HG03442 (cell line): ENCODE measurements around the gene LYSMD3.
"Not testable (repeated sequence)": the region's sequence is repeated elsewhere in the genome, so short reads cannot be mapped to it uniquely, and the experiment has no call there.

Experiments
- ATAC-seq: cut with Tn5 transposase; IDR thresholded peaks from one replicate; pipeline ENCODE4 v1.9.1; 2021; ENCODE audit warnings: mild to moderate bottlenecking, moderate library complexity; ENCODE audit not compliant: unreplicated experiment

The LYSMD3 gene

GRCh38 chr5:90529194-90529938 lies at the start of gene LYSMD3:
Gene LYSMD3 (minus strand): TSS chr5:90529584. CDS start chr5:90525289, 4,295 bp downstream.
- ATAC-seq, result peak; percentile 85

- not testable (repeated sequence) for ATAC-seq
These were observed 47.2 kb upstream of the LYSMD3 start for GRCh38 chr5:90576566-90576965.

DNA sequence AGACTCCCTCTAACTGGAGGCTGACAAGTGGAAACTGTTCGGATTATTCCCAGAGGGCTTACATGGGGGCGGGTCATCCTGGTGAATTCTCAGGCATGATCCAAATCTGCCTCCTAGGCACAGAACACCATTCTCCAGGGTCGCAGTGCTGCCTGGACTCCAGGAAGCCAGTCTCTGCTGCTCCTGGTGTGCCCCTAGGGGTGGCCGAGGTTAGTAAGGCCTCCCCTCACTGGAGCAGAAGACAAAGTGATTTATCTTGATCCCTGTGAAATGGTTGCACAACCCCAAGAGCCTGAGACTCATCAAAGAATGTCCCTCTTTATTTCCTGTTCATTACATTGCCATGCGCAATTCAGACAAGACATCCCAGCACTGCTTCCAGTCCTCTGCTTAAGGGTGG lies 46.3 kb upstream of the LYSMD3 start:
- ATAC-seq, result no peak

- ATAC-seq, result no peak
These were observed 41.9 kb upstream of the LYSMD3 start for GRCh38 chr5:90571147-90571773.

DNA sequence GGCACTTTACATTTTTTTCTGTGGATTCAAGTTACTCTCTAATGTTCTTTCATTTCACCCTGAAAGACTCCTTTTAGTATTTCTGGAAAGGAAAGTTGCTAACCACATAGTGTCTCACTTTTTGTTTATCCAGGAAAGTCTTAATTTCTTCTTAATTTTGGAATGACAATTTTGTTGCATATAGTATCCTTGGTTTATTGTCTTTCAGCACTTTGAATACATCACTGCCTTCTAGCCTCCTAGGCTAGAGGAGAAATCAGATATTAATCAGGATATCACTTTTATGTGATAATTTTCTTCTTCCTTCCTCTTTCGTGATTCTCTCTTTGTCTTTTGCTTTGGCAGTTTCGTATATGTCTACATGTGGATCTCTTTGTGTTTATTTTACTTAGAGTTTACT lies 40.6 kb upstream of the LYSMD3 start:
- ATAC-seq, result no peak

DNA sequence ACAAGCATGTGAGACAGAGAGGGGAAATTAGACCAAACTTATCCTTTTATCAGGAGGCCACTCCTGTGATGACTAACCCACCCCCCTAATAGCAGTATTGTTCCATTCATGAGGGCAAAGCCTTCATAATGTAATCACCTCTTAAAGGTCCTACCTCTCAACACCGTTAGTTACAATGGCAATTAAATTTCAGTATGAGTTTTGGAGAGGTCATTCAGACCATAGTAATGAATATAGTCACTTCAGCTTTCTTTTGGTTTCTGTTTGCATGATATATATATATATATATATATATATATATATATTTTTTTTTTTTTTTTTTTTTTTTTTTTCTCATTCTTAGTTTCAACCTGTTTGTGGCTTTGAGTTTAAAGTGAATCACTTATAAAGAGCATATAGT lies 39.7 kb upstream of the LYSMD3 start:
- ATAC-seq, result no peak

GRCh38 chr5:90565491-90565890 lies 36.1 kb upstream of the LYSMD3 start:
- ATAC-seq, result no peak

DNA sequence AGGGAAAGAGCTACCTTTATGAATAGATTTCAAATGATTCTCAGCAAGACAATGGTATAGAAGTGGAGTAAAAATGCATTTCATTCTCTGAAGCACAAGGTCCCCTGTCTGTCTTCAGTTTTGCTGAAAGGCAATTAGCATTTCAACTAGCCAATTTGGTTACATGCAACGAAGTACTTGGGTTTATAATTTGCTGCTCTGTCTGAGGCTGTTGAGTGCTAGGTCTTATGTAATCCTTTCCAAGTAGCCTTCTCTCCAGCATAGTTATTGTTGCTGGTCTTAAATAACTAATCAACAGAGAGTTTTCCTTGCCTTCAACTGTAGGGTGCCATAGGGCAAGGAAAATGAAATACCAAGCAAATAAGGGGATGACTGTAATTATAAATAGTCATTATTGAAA lies 33.7 kb upstream of the LYSMD3 start:
- ATAC-seq, result no peak

GRCh38 chr5:90562341-90562740 lies 33.0 kb upstream of the LYSMD3 start:
- no peak for ATAC-seq

DNA sequence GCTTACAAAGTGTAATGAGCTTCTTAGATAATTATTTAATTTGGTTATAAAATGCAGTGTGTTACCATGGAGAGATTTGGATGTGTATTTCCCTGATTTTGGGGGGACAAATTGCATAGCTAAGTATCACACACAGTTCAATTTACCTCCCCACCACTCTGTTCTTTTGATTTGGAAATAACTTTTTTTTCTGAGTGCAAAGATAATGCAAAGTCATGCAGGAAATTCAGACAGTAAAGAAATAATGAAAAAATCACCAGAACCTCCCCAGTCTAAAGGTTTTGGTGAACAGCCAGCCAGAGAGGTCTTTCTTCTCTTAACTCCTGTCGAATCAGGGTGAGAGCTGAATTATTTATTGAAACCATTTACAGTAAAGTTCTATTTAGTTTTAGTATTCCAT lies 32.4 kb upstream of the LYSMD3 start:
- ATAC-seq, result no peak

GRCh38 chr5:90560771-90561170 lies 31.4 kb upstream of the LYSMD3 start:
- no peak for ATAC-seq

DNA sequence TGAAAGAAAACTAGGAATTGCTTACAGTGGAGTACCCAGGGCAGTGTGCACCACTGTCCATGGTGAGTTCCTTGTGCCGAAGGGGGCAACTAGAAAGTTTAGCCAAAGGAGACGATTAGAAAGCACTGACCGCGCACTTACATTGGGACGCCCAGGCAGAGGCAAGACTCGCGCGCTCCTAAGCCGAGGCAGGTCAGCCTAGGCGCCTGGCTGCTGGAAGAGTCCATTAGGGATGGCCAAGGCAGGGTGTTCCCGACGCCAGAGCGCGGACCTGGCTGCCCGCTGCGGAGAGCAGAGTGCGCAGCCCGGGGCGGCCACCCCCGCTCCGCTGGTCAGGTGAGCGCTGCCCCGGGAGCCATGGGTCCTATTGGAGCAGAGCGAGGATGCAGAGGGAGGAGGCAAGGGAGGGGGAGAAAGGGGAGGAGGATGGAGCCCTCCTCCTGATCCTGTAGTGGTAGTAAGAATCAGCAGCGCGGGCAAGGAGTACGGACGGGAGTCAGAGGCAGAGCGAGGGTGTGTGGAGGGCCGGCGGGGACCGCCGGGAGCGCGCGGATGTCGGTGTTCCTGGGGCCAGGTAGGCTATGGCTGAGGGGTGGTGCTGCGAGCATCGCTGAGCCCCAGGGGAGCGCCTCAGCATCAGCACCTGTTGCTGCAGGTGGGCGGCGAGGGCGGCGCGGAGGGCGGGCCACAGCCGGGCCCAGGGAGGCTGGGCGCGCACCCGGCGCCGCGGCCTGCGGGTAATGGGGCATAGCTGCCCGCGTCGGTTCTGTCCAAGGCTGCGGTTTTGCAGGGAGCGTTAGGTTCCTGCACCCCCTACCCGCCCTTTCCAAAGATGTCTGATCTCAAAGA lies 29.2 kb upstream of the LYSMD3 start, which contains the start of gene ADGRV1:
TSS of gene ADGRV1 (plus strand) at position 454 of the 849 bp plus-strand sequence. CDS start at position 553, 99 bp downstream.
- peak; percentile 43 for ATAC-seq

DNA sequence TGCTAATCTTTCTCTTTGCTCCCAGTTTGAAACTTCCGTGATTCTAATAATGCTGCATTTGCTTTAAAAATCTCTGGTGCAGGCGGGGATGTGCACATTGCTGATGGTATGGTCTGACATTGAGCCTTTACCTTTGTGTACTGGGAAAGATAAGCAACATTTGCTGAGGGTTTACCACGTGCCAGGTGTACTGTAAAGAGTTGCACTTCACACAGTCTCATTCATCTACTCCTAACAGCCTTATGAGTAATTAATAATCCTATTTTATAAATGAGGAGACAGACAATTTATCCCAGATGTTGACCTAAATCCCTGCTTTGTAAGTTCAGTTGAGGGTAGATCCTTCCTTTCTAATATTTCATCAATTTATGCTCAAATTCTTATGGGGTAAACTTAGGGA lies 28.5 kb upstream of the LYSMD3 start:
- ATAC-seq, result no peak

DNA sequence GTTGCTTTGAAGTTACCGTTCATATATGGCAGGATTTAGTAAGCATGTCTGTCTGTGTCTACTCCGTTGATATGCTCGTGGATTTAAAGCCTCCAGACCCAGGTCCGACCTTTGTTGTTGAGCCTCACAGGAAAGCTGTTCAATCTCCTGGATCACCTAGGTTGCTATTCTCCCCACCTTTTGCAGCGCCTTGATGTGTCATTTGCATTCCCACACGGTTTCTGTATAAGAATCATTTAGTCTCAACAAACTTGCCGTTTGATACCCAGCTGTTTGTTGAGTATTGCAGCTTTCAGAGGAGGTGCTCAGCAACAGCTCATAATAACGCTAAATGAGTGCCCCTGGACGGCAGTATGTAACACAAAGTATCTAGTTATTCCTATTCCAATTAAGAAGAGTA lies 28.0 kb upstream of the LYSMD3 start:
- no peak for ATAC-seq

DNA sequence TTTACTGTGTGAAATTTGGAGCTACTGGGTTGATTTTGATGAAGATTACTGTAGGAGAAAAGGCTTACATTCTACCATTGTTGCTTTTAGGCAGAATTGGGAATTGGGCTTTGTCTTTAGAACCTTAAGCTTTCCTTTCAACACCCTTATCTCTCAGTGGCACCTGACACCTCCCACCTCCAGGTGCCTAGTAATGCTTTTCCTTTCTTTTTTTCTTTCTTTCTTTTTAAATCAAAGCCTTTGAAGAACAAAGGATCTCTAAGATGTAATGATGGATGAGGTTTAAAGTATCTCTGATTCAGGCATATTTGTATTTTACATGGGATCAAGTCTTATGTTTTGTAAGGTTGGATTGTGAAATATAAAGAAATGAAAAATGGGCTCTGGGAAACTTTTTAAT lies 26.3 kb upstream of the LYSMD3 start:
- no peak for ATAC-seq

DNA sequence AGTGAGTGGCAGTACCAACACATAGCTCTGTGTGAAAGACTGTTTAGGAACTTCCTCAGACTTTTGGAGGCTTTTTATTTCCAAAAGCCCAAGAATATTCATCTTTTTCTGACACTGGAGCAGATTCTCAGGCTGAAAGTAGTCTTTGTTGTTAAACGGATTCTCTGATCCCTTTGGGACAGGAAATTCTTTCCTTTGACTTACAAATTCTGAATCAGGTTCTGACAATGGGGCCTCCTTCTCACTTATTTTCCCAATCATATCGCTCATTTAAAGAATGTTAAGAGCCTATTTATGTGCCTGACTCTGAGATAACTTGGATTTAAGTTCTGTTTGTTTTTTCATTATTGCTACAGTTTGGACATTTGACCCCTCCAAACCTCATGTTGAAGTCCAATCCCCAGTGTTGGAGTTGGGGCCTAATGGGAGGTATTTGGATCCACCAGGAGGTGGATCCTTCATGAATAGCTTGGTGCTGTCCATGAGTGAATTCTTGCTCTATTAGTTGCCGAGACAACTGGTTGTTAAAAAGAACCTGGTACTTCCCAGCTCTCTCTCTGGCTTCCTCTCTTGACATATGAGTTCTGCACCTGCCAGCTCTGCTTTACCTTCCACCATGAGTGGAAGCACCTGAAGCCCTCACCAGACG lies 25.1 kb upstream of the LYSMD3 start:
- no peak for ATAC-seq

DNA sequence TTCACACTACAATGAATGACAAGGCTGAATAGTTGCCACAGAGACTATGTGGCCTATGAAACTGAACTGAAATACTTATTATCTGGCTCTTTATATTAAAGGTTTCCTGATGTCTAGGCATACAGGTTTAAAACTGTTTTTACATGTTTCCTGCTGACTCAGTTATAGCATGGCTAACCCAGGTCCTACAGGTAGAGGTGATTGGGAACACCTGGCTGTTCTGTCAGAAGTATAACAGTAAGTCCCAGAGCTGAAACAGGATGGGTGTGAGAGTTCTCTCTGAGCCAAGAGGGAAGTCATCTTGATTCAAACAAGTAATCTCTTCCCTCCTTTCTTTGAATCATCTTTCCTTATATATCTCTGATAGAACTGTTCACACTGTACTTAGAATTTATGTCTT lies 24.3 kb upstream of the LYSMD3 start:
- no peak for ATAC-seq

DNA sequence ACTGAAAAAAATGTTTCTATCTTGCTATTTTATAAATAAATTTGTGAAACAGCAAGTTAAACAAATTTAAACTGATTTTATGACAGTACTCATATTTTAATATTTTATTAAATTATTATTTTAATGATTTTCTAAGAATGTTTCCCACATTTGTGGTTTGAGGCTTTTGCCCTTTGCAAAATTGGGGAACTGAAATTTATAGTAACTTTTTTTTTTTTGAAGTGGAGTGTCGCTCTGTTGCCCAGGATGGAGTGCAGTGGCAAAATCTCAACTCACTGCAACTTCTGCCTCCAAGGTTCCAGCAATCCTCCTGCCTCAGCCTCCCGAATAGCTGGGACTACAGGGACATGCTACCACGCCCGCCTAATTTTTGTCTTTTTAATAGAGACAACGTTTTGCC lies 22.0 kb upstream of the LYSMD3 start:
- no peak for ATAC-seq

DNA sequence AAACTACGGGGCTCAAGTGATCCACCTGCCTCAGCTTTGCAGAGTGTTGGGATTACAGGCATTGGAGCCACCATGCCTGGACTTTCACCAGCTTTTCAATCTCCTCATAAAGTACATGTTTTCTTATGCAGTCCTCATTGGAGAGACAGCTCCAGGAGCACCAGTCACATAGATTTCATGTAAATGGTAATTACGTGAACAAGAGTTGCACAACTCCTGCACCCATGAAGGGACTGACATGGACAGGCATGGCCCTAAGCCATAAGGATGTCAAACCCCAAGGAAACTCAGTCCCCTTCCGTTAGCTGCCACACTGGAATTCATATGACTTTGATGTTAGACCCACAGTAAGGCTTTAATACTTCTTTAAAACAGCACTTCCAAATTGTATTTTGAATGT lies 21.6 kb upstream of the LYSMD3 start:
- no peak for ATAC-seq

DNA sequence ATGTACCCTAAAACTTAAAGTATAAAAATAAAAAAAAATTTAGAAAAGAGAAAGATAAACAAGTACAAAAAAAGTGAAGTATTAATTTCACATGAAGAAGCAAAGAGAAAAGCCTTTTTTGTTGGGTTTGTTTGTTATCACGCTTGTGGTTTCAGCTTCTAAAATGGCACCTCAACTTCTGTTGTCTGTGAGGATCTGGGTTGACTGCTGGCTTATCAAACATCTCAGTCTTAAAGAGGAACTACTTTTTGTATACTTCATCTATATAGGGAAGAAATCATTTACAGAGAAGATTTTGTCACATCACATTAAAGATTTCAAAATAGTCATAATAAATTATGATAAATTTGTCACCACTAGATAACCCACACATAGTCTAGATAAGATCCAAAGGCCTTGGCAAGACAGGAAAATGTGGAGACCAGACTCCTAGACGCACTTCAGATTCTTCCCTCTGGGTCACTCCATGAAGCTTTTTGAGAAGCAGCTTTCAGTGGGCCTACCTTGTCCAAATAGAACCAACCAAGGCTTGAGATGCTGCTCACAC lies 20.4 kb upstream of the LYSMD3 start:
- ATAC-seq, result no peak

GRCh38 chr5:90549223-90549622 lies 19.8 kb upstream of the LYSMD3 start:
- ATAC-seq, result no peak
